Inferior parietal cortex (tissue), 1 donor: Measurements from ENCODE around the gene DAGLA.
A peak's percentile ranks its signal among the peaks of the same experiment; 100 is the strongest.

ENCODE experiments used
- DNase-seq: peaks from one replicate; pipeline ENCODE4 v3.0.0-alpha.2; 2016; ENCODE audit errors: extremely low spot score

Gene DAGLA

DNA sequence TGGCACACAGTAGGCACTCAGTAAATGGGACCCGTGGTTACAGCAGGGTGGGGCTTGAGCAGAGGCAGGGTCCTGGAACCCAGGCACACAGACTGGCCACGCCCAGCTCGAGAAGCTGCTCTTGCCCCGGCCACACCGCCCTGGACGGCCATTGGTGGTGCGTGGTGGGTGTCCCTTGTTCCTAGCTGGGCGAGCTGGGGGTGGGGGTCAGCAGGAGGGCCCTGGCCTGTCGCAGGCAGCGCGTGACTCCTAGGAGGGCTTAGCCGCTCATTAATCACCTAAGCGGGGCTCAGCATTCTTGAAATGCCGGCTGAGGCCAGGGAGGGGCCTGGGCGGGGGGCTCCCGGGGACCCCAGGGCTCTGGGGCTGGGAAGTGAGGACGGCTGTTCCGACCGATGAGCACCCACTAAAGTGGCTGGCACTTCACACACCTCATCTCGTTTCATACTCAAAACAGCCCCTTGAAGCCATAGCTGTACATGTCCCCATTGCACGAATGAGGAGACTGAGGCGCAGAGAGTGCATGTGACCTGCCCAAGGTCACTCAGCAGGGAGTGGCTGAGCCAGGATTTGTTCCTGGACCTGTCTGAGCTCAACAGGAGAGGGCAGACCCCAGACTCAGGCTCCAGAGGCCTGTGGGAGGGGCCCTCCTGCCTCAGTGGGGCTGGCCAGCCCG is 83.9 kb downstream of the DAGLA start:
- no peak for DNase-seq

DNA sequence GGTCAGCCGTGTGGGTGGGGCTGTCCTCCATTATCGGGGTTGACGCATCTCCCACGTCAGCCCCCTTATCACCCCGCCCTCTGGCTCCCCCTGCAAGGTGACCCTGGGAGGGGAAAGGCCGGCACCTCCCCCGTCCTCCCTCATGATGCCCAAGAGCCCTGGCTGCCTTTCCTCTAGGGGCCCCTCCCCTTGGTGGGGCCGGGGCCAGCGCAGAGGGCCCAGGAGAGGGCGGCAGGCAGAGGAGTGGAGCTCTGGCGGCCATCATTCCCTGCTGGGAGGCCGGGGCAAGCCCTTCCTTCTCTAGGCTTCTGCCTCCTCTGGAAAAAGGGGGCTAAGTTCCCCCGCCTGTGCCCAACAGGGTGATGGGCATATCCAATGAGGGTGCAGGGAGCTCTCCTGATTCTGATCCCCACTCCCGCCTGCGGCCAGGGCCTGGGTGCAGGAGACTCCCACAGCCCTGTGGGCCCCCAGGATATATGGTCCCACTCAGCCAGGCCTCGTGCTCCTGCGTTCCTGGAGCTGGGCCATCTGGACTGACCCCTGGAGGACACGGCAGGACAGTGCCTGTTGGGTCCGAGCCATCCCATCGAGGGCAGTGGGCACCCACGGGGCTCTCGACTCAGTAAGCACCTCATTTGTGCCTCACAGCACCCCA is 84.5 kb downstream of the DAGLA start:
- DNase-seq = no peak

DNA sequence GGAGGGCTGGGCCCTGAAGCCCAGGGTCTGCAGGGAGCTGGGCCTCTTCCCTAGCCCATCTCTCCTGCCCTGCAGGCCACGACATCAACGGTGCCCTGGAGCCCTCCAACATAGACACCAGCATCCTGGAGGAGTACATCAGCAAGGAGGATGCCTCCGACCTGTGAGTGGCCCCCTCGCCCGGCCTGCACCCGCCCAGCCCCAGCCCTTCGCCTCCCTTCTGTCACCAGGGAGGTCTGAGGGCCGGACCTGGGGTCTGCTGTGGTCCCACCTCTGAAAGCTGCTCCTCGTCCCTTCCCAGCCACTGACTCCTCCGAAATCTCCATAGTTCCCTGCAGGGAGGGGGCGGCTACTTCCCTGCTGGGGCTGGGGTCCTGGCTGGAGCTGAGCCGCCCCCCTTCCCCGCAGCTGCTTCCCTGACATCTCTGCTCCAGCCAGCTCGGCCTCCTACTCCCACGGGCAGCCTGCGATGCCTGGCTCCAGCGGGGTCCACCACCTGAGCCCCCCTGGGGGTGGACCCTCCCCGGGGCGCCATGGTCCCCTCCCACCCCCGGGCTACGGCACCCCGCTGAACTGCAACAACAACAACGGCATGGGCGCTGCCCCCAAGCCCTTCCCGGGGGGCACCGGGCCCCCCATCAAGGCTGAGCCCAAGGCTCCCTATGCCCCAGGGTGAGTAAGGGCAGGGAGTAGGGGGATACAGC is 85.5 kb downstream of the DAGLA start:
- DNase-seq = no peak

DNA sequence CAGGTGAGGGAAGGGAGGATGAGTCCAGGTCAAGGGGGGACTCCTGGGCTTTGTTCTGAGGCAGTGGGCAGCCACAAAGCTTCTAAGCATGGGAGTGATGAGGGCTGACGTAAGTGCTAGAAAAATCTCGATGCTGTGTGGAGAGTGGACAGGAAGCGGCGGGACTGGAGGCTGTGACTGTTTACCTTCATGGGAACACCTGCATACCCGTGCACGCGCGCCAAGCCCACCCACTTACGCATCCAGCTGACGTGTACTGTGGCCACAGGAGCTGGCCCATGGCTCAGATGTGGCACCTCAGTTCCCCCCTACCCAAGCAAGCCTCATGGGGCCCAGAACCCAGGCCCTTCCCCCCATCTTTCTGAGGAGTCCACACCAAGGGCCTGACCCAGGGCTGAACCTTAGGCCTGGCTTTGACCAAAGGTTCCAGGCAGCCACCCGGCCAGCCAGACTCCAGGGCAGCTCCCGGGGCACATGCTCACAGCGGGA is 86.2 kb downstream of the DAGLA start:
- DNase-seq = no peak

DNA sequence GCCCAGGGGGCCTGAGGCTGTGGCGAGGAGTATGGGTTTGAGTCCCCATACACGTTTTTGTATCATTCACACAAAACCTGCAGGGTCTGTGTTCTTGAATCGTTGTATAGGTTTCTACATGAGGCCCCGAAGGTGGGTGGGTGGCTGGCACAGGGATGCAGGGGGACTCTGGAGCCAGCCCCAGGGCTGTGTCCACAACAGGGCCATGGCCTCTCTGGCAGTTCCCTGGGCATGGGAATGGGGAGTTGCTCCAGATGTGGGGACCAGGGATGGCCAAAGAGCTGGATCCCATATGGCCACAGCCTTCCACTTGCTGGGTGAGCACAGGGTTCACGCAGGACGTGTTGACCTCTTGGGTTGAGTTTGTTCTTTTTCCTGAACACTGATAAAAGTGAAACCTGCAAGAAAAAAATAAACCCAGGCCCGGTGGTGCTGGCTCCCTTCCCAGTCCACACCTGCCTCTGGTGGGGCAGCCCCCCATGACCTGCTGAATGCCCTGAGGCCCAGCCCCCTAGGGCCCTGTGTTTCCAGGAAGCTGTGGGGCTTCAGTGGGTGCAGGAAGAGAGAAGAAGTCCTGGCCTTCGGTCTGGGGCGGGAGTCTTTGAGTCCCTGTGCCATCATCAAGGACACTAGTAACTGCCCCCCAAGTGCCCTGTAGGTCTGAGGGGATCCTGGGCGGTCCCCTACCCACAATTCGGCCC is 88.3 kb downstream of the DAGLA start:
- no peak for DNase-seq

DNA sequence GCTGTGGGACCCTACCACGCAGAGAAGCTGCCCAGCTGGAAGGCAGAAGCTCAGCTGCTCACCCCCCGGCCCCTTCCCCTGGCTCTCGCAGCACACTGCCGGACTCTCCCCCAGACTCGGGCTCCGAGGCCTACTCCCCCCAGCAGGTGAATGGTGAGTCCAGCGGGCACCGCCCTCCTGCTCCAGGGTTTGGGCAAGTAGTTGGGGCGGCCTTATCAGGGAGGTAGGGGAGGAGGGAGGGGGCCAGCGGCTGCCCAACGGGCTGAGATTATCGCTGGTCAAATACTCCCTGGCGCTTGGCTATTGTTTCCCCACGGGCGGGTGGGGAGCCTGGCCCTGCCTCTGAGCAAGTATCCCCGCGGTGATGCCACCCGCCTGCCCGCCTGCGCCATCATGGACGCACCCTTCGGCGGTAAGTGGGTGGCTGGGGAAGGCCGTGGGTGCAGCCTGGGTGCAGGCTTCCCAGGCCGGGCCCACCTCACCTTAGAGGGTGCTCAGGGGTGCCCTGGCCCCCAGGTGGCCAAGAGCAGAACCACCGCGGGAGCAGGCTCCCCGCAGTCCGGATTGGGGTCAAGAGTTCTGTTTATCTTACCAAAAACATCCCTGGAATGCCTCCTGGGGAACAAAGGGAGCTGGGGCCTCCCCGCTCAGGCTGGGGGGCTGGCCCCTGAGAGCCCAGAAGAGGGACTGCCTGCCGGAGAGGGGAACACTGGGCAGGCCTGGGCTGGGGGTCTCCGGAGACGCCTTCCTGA is 89.2 kb downstream of the DAGLA start:
- no peak for DNase-seq

DNA sequence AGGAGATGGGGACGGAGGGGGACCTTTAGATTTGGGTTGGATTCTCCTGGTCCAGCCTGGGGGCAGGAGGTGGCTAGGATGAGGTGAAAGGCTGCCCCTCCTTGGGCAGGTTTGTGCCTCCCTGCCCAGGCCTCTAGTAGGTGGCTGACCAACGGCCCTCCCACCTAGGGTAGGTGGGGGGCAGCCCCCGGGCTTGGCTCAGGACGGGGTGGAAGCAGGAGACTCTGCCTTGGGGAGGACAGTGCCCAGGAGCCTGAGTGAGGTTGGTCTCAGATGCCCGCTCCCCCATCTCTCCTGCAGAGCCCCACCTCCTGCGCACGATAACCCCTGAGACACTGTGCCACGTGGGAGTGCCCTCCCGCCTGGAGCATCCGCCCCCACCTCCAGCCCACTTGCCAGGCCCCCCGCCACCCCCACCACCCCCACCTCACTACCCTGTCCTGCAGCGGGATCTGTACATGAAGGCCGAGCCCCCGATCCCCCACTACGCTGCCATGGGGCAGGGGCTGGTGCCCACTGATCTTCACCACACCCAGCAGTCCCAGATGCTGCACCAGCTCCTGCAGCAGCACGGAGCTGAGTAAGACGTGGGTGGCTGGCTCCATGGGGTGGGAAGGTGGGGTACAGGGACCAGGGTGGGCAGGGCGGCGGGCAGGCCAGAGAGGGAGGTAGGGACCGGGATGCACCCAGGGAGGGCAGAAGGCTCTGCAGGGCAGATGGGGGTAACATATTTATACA is 89.9 kb downstream of the DAGLA start:
- DNase-seq = no peak

DNA sequence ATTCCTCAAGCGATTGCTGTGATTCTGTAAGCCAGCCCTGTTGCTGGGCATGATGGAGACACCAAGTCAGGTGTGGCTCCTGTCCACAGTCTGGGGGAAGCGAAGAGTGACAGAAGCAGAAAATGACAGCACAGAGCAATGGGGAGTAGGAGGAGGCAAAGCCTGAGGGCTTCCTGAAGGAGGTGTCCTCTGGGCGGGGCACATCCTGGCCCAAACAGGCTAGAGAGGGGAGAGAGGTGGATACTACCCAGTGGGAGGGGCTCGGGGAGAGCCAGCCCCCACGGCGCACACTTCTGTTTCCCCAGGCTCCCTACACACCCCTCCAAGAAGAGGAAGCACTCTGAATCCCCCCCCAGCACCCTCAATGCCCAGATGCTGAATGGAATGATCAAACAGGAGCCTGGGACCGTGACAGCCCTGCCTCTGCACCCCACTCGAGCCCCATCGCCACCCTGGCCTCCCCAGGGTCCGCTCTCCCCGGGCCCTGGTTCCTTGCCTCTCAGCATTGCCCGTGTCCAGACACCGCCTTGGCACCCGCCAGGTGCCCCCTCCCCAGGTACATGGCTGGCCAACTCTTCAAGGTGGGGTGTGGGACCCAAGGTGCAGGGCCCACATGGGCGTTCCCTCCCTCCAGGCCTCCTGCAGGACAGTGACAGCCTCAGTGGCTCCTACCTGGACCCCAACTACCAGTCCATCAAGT is 91.2 kb downstream of the DAGLA start:
- DNase-seq = no peak

DNA sequence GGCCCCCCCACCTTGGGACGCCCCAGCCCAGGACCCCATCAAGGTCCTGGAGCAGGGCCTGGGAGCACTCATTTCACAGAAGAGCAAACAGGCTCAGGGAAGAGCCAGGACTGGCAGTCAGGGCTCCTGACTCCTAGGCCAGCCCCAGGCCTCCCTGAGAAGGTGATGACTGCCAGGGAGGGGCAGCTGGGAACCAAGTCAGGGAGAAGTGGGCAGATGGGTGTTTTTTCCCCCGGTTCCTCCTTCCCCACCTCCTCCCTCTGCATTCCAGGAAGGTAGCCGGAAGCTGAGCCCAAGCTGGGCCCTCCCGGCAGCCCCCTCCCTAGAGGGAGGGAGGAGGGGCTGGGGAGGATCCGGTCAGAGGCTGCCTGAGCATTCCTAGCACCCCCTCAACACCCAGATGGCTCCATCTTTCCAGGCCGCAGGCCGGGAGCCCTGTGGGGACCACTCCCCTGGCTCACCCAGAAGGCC is 91.8 kb downstream of the DAGLA start:
- DNase-seq = no peak

DNA sequence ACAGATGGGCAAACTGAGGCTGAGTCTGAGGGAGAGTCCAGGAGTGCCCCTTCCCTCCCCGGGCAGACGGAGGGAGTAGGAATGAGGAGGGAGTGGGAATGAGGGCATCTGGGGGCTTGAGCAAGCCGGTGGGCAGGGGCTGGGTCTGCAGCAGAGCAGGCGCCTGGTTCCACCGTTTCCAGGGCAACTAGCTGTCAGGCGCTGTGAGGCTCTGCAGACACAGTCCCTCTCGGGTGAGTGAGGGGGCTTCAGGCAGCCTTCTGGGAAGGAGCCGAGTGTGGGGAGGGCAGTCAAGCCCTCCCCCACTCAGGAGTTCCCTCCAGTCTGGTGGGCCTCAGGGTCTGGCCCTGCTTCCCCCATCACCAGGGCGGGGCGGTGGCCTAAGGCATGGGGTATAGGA is 93.2 kb downstream of the DAGLA start:
- DNase-seq = no peak

DNA sequence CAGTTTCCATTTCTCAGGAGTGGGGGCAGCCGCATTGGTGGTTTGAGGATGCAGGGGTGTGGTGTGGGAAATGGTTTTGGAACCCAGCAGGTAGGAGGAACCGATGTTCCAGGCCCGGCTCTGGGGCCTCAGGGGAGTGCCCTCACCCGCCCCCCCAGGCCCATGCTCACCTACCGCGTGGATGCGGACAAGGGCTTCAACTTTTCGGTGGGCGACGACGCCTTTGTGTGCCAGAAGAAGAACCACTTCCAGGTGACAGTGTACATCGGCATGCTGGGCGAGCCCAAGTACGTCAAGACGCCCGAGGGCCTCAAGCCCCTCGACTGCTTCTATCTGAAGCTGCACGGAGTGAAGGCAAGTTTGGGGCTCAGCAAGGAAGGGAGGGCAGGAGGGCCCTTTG is 93.6 kb downstream of the DAGLA start:
- DNase-seq = no peak

DNA sequence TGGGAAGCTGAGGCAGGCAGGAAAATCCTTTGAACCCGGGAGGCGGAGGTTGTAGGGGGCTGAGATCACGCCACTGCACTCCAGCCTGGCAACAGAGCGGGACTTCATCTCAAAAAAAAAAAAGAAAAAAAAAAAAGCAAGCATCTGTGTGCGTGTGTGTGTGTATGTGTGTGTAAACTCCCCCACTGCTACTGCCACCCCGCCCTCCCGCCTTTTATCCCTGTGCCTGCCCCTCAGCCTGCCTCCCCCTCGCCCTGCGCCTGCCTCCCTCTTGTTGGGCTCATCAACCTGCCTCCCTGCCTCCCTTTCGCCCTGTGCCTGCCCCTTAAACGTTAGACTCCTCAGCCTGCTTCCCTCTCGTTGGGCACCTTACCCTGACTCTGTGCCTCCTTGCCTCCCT is 94.2 kb downstream of the DAGLA start:
- no peak for DNase-seq

DNA sequence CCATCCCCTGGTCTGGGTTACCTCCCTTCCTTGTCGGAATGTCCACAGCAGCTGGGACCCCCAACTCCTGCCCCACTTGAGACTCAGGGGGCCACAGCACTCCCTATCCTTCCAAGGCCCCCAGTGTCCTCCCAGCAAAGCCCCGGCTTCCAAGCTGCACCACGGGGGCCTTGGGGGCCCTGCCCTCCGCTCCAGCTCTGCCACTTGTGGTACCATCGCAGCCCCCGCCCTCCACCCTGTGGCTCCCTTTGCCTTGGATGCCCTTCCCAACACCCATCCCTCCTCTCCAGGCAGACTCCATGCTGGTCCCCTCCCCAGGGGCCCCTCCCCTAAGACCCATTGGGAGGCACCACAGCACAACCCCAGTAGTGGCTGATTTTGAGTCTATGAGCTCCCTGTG is 94.9 kb downstream of the DAGLA start:
- no peak for DNase-seq

DNA sequence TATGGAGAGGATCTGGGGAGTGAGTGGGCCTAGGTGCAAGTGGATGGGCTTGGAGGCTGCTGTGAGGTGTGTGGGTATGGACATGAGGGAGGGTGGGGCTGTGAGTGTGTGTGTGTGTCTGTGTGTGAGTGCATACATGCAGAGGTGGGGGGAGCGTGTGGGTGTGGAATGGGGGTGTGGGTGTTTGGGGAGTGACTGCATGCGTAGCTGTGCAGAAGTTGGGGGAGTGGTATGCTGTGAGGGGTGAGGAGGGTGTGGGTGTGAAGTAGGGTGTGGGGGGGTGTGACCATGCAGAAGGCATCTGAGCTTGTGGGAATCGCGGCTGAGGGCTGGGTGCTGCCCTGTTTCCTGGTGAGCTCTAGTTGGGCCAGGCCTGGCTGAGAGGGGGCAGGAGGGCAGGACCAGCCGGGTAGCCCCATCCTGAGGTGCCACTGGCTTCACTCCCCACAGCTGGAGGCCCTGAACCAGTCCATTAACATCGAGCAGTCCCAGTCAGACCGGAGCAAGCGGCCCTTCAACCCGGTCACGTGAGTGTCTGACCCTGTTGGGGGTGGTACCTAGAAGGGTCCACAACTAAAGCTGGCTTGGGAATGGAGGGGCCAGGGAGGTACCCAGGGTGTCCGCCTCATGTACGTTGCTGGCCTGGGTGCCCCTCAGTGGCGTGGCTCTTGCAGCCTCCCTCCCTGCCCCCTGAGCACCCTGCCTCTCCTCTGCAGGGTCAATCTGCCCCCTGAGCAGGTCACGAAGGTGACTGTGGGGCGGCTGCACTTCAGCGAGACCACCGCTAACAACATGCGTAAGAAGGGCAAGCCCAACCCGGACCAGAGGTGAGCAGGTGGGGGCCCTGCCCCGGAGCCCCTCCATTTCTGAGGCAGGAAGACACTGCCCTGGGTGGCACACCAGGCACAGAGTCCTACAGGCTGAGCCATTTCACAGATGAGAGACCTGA is 95.7 kb downstream of the DAGLA start:
- DNase-seq = no peak

DNA sequence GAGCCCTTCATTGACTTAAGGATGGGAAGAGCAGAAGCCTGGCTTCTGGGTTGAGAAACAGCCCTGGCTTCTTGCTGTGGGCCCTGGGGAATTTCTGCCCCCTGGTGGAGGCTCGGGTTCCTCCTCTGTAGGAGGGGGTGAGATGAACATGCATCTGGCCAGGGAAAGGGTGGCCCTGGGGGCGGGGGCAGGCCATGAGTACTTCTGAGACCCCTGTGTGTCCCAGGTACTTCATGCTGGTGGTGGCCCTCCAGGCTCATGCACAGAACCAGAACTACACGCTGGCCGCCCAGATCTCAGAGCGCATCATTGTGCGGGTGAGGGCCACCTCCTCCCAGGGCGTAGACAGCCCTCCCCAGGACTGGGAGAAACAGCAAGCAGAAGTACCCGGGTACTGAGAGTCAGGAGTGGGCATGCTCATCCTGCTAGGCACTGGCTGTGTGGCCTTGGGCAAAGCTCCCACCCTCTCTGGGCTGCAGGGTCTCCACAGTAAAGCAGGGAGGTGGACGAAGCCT is 96.4 kb downstream of the DAGLA start:
- DNase-seq = peak; percentile 62

DNA sequence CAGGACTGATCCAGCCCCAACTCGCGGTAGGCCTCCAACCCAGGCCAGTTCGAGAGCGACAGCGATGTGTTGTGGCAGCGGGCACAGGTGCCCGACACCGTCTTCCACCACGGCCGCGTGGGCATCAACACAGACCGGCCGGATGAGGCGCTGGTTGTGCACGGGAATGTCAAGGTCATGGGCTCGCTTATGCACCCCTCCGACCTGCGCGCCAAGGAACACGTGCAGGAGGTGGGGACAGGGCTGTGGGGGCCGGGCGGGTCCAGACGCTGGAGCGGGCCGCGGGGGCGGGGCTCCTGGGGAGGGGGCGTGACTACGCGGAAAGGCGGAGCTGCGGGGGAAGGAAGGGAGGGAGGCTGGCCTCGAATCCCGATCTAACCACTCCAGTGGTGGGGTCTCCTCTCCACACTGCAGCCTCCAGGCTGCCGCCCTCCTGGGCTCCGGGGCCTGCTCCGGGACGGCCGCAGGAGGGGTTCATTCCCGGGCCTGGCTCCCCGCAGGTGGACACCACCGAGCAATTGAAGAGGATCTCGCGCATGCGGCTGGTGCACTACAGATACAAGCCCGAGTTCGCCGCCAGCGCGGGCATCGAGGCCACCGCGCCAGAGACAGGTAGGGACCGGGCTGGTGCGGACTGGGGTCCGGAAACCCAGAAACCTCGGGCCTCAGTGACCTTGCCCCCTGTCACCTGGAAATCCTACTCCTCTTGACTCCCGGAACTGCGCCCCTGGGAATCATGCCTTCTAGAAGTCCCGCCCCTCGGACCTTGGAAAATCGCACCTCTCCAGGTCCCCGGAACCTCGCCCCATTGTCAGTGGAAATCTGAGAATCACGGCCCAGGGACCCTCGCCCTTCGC is 97.3 kb downstream of the DAGLA start:
- no peak for DNase-seq

DNA sequence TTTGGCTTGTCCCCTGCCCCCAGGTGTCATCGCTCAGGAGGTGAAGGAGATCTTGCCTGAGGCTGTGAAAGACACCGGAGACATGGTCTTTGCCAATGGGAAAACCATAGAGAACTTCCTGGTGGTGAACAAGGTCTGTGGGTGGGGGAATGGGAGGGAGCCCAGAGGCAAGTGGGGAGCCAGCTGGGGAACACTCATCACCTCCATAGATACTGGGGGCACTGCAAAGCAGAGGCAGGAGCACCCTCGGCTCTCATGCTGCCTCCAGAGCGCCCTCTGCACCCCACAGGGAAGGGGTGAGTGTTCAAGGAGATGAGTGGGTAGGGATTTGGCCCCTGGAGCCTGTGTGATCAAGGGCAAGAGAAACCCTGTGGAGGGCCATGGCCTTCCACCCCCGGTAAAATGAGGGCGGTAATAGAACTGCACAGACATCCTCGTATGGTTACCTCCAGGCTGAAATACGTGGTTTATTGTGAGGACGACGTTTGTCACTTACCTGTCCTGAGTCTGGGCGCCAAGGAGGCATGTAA is 98.2 kb downstream of the DAGLA start:
- DNase-seq = no peak
